Motor neuron (in vitro differentiated cells): ENCODE data around the gene RNU2-63P. TPM values are rescaled to one million over a fixed set of nuclear protein-coding genes. Genes with fewer than 3 reads are reported as not detected.
A peak's percentile ranks its signal among the peaks of the same experiment; 100 is the strongest.
"Not testable (repeated sequence)": the region's sequence is repeated elsewhere in the genome, so short reads cannot be mapped to it uniquely, and the experiment has no call there.

Experiments
- ATAC-seq, 8 experiments: fragments of 200-7000 bp; cut with Tn5 transposase; replicated peaks in 6 of 8; 2 replicates each; pipeline ENCODE4 v1.8.0; 2021; ENCODE audit warnings: mild to moderate bottlenecking in 8 of 8, moderate library complexity in 8 of 8
- H3K27ac ChIP-seq, 2 donors: fragments of 250-450 bp; sonication (Bioruptor Pico); 2 replicates each; pipeline ENCODE4 v1.9.0; 2021; ENCODE audit warnings: antibody characterized with exemption in 2 of 2, mild to moderate bottlenecking in 2 of 2, moderate library complexity in 1 of 2
- H3K4me1 ChIP-seq, 2 donors: fragments of 250-450 bp; sonication (Bioruptor Pico); replicated peaks in 1 of 2; 2 replicates each; pipeline ENCODE4 v1.6.1; 2021; ENCODE audit warnings: antibody characterized with exemption in 2 of 2, mild to moderate bottlenecking in 2 of 2, moderate library complexity in 1 of 2
- H3K4me3 ChIP-seq, 5 donors: fragments of 250-450 bp; sonication (Bioruptor Pico); 2 replicates each; pipeline ENCODE4 v1.9.0; 2021; ENCODE audit warnings: antibody characterized with exemption in 5 of 5, mild to moderate bottlenecking in 5 of 5, moderate library complexity in 4 of 5
- WGBS, 10 experiments: fragments of 450-650 bp; shearing (Covaris generic); methylation state at CpG; one replicate each; pipeline ENCODE4 v1.0.0; 2022; 5-methylcytosine and 5-hydroxymethylcytosine counted together
- in situ Hi-C, 9 experiments: fragments of 400-800 bp; cut with MboI; loops; one replicate each; pipeline ENCODE4 v1.15.0; 2021; ENCODE audit warnings: low sequenced_read_pairs in 9 of 9, low pct_unique_long_range_greater_than_20kb in 2 of 9; ENCODE audit not compliant: unreplicated experiment in 9 of 9
- total RNA-seq, 8 experiments: library from RNA; unstranded; fragments of 300-600 nt; gene quantifications; 2 replicates each; pipeline versions ENCODE4 v1.2.3 to v1.2.4, GENCODE V29; 2022

Gene RNU2-63P
- total RNA-seq, 8 experiments from 2014 or later = 9.3 to 66.0 (median 24.9) TPM; not detected in 2

GRCh38 chr2:87996570-87996969, 19.8 kb downstream of the RNU2-63P start:
- Histone ChIP-seq H3K4me3 (no peak overlapping the region), H3K4me1 (no peaks in the 10 kb centered on the region), H3K27ac (no peak overlapping the region)
- ATAC-seq = no peak
- in situ Hi-C loops = no loop called here
- WGBS, 10 experiments = 90 to 96% methylated on average over 4 of the region's 6 CpGs; no CpG with 5 or more reads in 8 of the 10 experiments

- peak in 2 of 8 experiments; percentile 71 to 83 for ATAC-seq
- Histone ChIP-seq H3K4me3 (no peak overlapping the region), H3K27ac (no peak overlapping the region), H3K4me1 (no peaks in the 10 kb centered on the region)
- in situ Hi-C loops = no loop called here
- 18 to 100% (median 60%) methylated on average over 1 of the region's 1 CpG; no CpG with 5 or more reads in 5 of the 10 experiments for WGBS, 10 experiments
Measured at GRCh38 chr2:87995756-87996155, 20.6 kb downstream of the RNU2-63P start.

- WGBS, 10 experiments = 33 to 60% methylated on average over 1 to 2 of the region's 7 CpGs; no CpG with 5 or more reads in 8 of the 10 experiments
- H3K27ac ChIP-seq, ATAC-seq, in situ Hi-C loops, H3K4me1 ChIP-seq, H3K4me3 ChIP-seq: not testable (repeated sequence)
Measured at GRCh38 chr2:87994304-87994850, 22.0 kb downstream of the RNU2-63P start.

- H3K4me3 ChIP-seq, ATAC-seq, H3K4me1 ChIP-seq, in situ Hi-C loops, H3K27ac ChIP-seq: not testable (repeated sequence)
- WGBS, 10 experiments = no CpG with 5 or more reads among the region's 3 CpGs
Measured at GRCh38 chr2:87992569-87992968, 23.8 kb downstream of the RNU2-63P start.

- H3K4me3 ChIP-seq, in situ Hi-C loops, H3K4me1 ChIP-seq, H3K27ac ChIP-seq: not testable (repeated sequence)
- WGBS, 10 experiments = no CpG with 5 or more reads among the region's 1 CpG
- peak in 3 of 8 experiments; percentile 73 to 81 (median 80) for ATAC-seq
Measured at GRCh38 chr2:87987473-87987872, 28.9 kb downstream of the RNU2-63P start.

GRCh38 chr2:87985902-87986301, 30.4 kb downstream of the RNU2-63P start:
- H3K4me1 ChIP-seq, in situ Hi-C loops, H3K4me3 ChIP-seq, ATAC-seq, H3K27ac ChIP-seq: not testable (repeated sequence)
- 59% methylated on average over 3 of the region's 5 CpGs; no CpG with 5 or more reads in 9 of the 10 experiments for WGBS, 10 experiments

- H3K4me3 ChIP-seq, H3K27ac ChIP-seq, H3K4me1 ChIP-seq, in situ Hi-C loops, ATAC-seq: not testable (repeated sequence)
- no CpG with 5 or more reads among the region's 3 CpGs for WGBS, 10 experiments
Measured at GRCh38 chr2:87981182-87981581, 35.2 kb downstream of the RNU2-63P start.

- H3K4me3 ChIP-seq, in situ Hi-C loops, H3K27ac ChIP-seq, ATAC-seq, H3K4me1 ChIP-seq: not testable (repeated sequence)
- no CpG with 5 or more reads among the region's 17 CpGs for WGBS, 10 experiments
Measured at GRCh38 chr2:87972385-87972784, 44.0 kb downstream of the RNU2-63P start.

Other genes with a start within 250 kb of the RNU2-63P start
- 10 to 100 TPM in 2 of 8 experiments, 1 to 10 TPM in 4, under 1 TPM in 2; 0.31 to 18.9 (median 1.4) TPM for gene RGPD2, start 190.8 kb downstream of the RNU2-63P start, total RNA-seq
- gene KRCC1, start 39.2 kb upstream of the RNU2-63P start, total RNA-seq = 10 to 100 TPM; 11.6 to 27.6 (median 18.3) TPM
- gene SMYD1, start 51.3 kb upstream of the RNU2-63P start, total RNA-seq = 1 to 10 TPM in 1 of 8 experiments, under 1 TPM in 6, not detected in 1; 0.08 to 4.0 (median 0.43) TPM
- gene FABP1, start 111.5 kb upstream of the RNU2-63P start, total RNA-seq = under 1 TPM in 5 of 8 experiments, not detected in 3; 0.23 to 0.85 (median 0.43) TPM
- gene THNSL2, start 153.8 kb upstream of the RNU2-63P start, total RNA-seq = 10 to 100 TPM in 4 of 8 experiments, 1 to 10 TPM in 4; 1.7 to 37.1 (median 8.4) TPM